ENCODE measurements around the gene ZC3H13. TPM values are rescaled to one million over a fixed set of nuclear protein-coding genes. Genes with fewer than 3 reads are reported as not detected.

Gene ZC3H13
- total and polyA plus RNA-seq, 4 donors, result 14.1 to 57.0 (median 35.9) TPM

DNA sequence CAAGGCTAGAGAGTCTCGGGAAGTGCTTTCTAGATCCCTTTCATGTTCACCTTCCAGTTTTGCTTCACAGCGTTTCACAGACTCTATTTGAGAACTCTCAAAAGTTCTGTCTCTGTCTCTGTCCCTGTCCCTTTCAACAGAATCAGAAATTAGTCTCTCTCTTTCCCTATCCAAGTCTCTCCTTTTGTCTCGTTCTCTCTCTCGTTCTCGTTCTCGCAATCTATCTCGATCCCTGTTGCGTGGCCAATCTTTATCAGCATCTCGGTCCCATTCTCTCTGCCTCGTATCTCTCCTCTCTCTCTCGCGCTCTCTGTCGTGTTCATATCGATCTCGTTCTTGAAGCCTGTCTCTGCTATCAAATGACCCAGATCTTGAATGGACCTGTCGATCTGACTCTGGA is 85.0 kb downstream of the ZC3H13 start:
- no peak overlapping the region for H3K27ac ChIP-seq (ENCODE audit: low read depth in 1 of 2, low read length in 2 of 2)
- H3K4me3 ChIP-seq (ENCODE audit: low read length in 2 of 2), result no peak overlapping the region
- peaks cover 7 to 10% of the 10 kb centered on the region in 2 donors for H3K36me3 ChIP-seq (ENCODE audit: control insufficient read depth in 1 of 2, insufficient read depth in 2 of 2, low read length in 1 of 2)
- DNase-seq, result no peak
- no peak for ATAC-seq (ENCODE audit: low FRiP score)
- no peaks in the 10 kb centered on the region for H3K27me3 ChIP-seq (ENCODE audit: control insufficient read depth in 1 of 2, insufficient read depth in 2 of 2, low read length in 1 of 2)
- no peaks in the 10 kb centered on the region for H3K4me1 ChIP-seq (ENCODE audit: control insufficient read depth in 1 of 2, insufficient read depth in 2 of 2, low read length in 2 of 2)
- 96% methylated on average over 16 of the region's 16 CpGs for WGBS, 2 donors
- H3K9me3 ChIP-seq (ENCODE audit: control insufficient read depth, low read length), result no peaks in the 10 kb centered on the region
- intact Hi-C loops (cut with DNase I), result no loop called here

DNA sequence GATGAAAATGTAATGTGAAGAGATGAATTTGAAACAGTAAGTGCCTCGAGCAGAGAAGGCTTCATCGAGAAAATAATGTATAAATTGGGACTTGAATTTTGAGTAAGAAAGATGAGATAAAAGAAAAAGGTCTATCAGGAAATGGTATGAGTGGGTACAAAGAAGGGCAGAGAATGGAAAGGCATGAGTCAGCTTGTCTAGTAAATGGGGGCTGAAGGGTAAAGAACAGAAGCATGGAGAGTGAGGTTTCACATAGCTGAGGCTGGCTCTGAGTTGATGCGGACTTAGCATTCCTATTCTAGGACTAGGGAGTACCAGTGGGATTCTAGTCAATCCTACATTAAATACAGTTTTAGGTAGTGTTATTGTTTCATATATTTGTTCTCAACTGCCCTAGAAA is 85.8 kb downstream of the ZC3H13 start:
- DNase-seq (no peak), ATAC-seq (ENCODE audit: low FRiP score) (no peak)
- Histone ChIP-seq H3K27me3 (ENCODE audit: control insufficient read depth in 1 of 2, insufficient read depth in 2 of 2, low read length in 1 of 2) (no peaks in the 10 kb centered on the region), H3K27ac (ENCODE audit: low read depth in 1 of 2, low read length in 2 of 2) (no peak overlapping the region), H3K36me3 (ENCODE audit: control insufficient read depth in 1 of 2, insufficient read depth in 2 of 2, low read length in 1 of 2) (peaks cover 7 to 10% of the 10 kb centered on the region in 2 donors), H3K9me3 (ENCODE audit: control insufficient read depth, low read length) (no peaks in the 10 kb centered on the region), H3K4me1 (ENCODE audit: control insufficient read depth in 1 of 2, insufficient read depth in 2 of 2, low read length in 2 of 2) (no peaks in the 10 kb centered on the region), H3K4me3 (ENCODE audit: low read length in 2 of 2) (no peak overlapping the region)
- intact Hi-C loops (cut with DNase I), result no loop called here
- WGBS, 2 donors, result 89 to 91% methylated on average over 3 of the region's 3 CpGs

DNA sequence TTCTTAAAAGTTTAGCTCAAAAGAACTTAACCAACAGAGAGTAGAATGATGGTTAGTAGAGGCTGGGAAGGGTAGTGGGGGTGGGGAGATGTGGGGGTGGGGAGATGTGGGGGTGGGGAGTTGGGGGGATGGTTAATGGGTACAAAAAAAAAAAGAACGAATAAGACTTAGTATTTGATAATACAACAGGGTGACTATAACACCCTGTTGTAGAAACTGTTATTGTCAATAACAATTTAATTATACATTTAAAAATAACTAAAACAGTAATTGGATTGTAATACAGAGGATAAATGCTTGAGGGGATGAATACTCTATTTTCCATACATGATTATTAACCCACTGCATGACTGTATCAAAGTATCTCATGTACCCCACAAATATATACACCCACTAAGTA is 91.1 kb downstream of the ZC3H13 start:
- no peak for DNase-seq
- no peaks in the 10 kb centered on the region for H3K4me1 ChIP-seq (ENCODE audit: control insufficient read depth in 1 of 2, insufficient read depth in 2 of 2, low read length in 2 of 2)
- ATAC-seq (ENCODE audit: low FRiP score), result no peak
- intact Hi-C loops (cut with DNase I), result no loop called here
- H3K4me3 ChIP-seq (ENCODE audit: low read length in 2 of 2), result no peak overlapping the region
- peaks cover 0 to 2% of the 10 kb centered on the region in 2 donors for H3K36me3 ChIP-seq (ENCODE audit: control insufficient read depth in 1 of 2, insufficient read depth in 2 of 2, low read length in 1 of 2)
- no peaks in the 10 kb centered on the region for H3K27me3 ChIP-seq (ENCODE audit: control insufficient read depth in 1 of 2, insufficient read depth in 2 of 2, low read length in 1 of 2)
- H3K27ac ChIP-seq (ENCODE audit: low read depth in 1 of 2, low read length in 2 of 2), result no peak overlapping the region
- WGBS, 2 donors, result 84 to 96% methylated on average over 1 of the region's 1 CpG
- no peaks in the 10 kb centered on the region for H3K9me3 ChIP-seq (ENCODE audit: control insufficient read depth, low read length)

DNA sequence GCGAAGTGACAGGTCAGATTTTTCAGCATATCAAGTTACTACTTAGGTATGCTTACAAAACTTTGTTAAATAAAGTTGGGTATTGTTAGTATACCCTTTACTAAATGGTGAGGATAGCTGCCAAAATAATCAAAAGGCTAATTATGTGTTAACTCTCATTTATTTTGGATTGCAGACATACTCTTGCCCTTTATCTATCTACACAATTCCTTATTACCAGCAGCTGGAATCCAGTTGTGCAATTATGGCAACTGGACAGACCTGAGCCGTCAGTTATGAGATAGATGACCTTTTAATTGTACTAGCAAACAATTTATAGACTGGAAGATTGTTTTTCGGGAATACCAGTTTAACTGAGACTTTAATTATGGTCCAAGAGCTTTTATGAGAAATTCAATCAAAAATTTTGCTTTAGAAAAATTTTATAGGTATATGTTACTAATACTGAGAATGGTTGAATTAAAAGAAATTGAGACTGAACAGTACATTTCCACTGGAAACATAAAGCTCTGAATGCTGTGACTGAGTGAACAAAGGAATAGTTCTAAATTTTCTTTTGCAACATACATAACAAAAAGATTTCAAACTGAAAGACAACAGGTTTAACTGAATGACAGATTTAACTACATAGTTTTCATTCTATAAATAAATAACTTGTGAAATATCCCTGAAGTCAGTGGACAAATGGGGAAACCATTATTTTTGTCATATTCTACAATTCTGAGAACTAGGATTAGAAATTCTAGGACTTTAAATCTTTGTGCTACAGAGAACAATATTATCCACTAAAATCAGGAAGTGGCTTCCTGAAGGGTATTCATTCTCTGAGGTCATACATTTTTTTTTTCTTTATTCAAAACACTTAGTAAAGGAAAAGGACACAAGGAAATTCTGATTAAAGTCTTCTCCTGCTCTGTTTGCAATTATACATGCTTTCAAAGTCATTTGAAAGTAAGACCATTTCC is 97.4 kb downstream of the ZC3H13 start:
- no peaks in the 10 kb centered on the region for H3K9me3 ChIP-seq (ENCODE audit: control insufficient read depth, low read length)
- ATAC-seq (ENCODE audit: low FRiP score) (no peak), DNase-seq (no peak)
- 92 to 94% methylated on average over 3 of the region's 3 CpGs for WGBS, 2 donors
- H3K27me3 ChIP-seq (ENCODE audit: control insufficient read depth in 1 of 2, insufficient read depth in 2 of 2, low read length in 1 of 2), result no peaks in the 10 kb centered on the region
- intact Hi-C loops (cut with DNase I), result no loop called here
- no peak overlapping the region for H3K4me3 ChIP-seq (ENCODE audit: low read length in 2 of 2)
- no peak overlapping the region for H3K27ac ChIP-seq (ENCODE audit: low read depth in 1 of 2, low read length in 2 of 2)
- peaks cover 0 to 2% of the 10 kb centered on the region in 2 donors for H3K36me3 ChIP-seq (ENCODE audit: control insufficient read depth in 1 of 2, insufficient read depth in 2 of 2, low read length in 1 of 2)
- peaks cover 0 to 2% of the 10 kb centered on the region in 2 donors for H3K4me1 ChIP-seq (ENCODE audit: control insufficient read depth in 1 of 2, insufficient read depth in 2 of 2, low read length in 2 of 2)

DNA sequence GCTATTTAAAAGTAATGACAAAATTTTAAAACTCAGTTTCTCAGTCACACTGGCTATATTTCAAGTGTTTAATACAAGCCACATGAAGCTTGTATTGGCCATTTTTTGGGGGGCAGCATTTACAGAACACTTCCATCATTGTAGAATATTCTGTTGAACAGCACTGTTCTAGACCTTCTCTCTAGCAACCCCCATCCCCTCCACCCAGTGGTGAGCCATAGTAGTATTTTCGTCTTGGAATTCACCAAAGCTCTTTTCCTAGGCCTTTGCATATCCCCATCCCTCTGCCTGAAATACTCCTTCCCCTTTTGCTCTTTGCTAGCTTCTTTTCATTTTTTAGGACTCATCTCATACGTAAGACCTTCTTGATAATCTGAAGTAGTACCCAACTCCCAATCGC is 99.5 kb downstream of the ZC3H13 start:
- ATAC-seq (ENCODE audit: low FRiP score) (no peak), DNase-seq (no peak)
- WGBS, 2 donors, result 92% methylated on average over 3 of the region's 3 CpGs
- peaks cover 0 to 2% of the 10 kb centered on the region in 2 donors for H3K4me1 ChIP-seq (ENCODE audit: control insufficient read depth in 1 of 2, insufficient read depth in 2 of 2, low read length in 2 of 2)
- intact Hi-C loops (cut with DNase I), result no loop called here
- H3K36me3 ChIP-seq (ENCODE audit: control insufficient read depth in 1 of 2, insufficient read depth in 2 of 2, low read length in 1 of 2), result no peaks in the 10 kb centered on the region
- H3K27me3 ChIP-seq (ENCODE audit: control insufficient read depth in 1 of 2, insufficient read depth in 2 of 2, low read length in 1 of 2), result no peaks in the 10 kb centered on the region
- H3K27ac ChIP-seq (ENCODE audit: low read depth in 1 of 2, low read length in 2 of 2), result no peak overlapping the region
- H3K4me3 ChIP-seq (ENCODE audit: low read length in 2 of 2), result no peak overlapping the region
- no peaks in the 10 kb centered on the region for H3K9me3 ChIP-seq (ENCODE audit: control insufficient read depth, low read length)

DNA sequence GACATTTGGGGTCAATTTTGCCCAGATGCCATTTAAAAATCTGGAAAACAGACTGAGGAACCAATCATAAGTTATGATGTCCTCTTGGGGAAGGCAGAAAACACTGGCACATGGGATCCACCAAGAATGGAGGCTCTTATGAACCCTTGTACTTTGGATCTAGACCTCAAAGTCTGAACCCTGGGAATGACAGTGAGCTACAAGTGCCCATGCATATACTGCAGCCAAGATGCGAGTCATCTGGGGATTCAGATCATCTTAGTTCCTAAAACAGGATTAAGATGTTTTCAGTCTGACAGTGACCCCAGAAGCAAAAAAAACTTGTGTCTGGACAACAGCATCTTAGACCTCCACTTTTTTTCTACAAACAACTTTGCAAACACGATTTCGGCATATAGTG is 100.8 kb downstream of the ZC3H13 start:
- 47 to 55% methylated on average over 3 of the region's 3 CpGs for WGBS, 2 donors
- ATAC-seq (ENCODE audit: low FRiP score), result no peak
- intact Hi-C loops (cut with DNase I), result no loop called here
- no peak for DNase-seq
- Histone ChIP-seq H3K4me3 (ENCODE audit: low read length in 2 of 2) (no peak overlapping the region), H3K27ac (ENCODE audit: low read depth in 1 of 2, low read length in 2 of 2) (no peak overlapping the region), H3K36me3 (ENCODE audit: control insufficient read depth in 1 of 2, insufficient read depth in 2 of 2, low read length in 1 of 2) (no peaks in the 10 kb centered on the region), H3K9me3 (ENCODE audit: control insufficient read depth, low read length) (no peaks in the 10 kb centered on the region), H3K27me3 (ENCODE audit: control insufficient read depth in 1 of 2, insufficient read depth in 2 of 2, low read length in 1 of 2) (no peaks in the 10 kb centered on the region), H3K4me1 (ENCODE audit: control insufficient read depth in 1 of 2, insufficient read depth in 2 of 2, low read length in 2 of 2) (peaks cover 0 to 2% of the 10 kb centered on the region in 2 donors)

- Histone ChIP-seq H3K36me3 (ENCODE audit: control insufficient read depth in 1 of 2, insufficient read depth in 2 of 2, low read length in 1 of 2) (no peaks in the 10 kb centered on the region), H3K4me3 (ENCODE audit: low read length in 2 of 2) (no peak overlapping the region), H3K27me3 (ENCODE audit: control insufficient read depth in 1 of 2, insufficient read depth in 2 of 2, low read length in 1 of 2) (no peaks in the 10 kb centered on the region), H3K27ac (ENCODE audit: low read depth in 1 of 2, low read length in 2 of 2) (no peak overlapping the region), H3K4me1 (ENCODE audit: control insufficient read depth in 1 of 2, insufficient read depth in 2 of 2, low read length in 2 of 2) (peaks cover 0 to 2% of the 10 kb centered on the region in 2 donors), H3K9me3 (ENCODE audit: control insufficient read depth, low read length) (no peaks in the 10 kb centered on the region)
- ATAC-seq (ENCODE audit: low FRiP score) (no peak), DNase-seq (no peak)
- intact Hi-C loops (cut with DNase I), result no loop called here
Observed at GRCh38 chr13:45951166-45951565, 101.4 kb downstream of the ZC3H13 start.

DNA sequence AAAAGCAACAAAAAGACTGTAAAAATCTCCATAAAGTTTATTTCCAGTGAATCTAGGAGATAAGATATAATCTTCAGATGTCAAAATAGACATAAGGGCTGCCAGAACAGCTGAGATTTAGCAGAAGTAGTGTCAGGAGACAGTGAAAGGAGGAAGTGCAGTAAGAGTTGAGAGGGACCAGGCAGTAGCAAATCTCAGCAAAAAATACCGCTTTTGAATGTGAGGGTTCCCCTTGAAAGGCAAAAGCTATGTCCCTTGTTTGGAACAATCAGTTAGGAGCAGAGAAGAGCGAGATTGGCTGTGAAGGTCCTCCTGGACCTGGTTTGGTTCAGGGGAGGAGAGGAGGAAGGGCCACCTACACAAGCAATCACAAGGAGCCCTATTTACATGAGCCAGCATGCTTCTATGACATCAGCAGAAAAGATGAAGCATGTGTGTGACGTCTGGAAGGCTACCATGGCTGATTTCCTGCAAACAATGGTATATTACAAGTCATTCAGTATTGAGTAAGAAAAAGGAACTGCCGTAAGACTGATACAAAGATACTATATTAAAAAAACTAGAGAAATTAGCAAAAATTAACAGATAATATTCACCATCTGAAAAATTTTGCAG is 102.1 kb downstream of the ZC3H13 start:
- no peak for DNase-seq
- Histone ChIP-seq H3K9me3 (ENCODE audit: control insufficient read depth, low read length) (no peaks in the 10 kb centered on the region), H3K27me3 (ENCODE audit: control insufficient read depth in 1 of 2, insufficient read depth in 2 of 2, low read length in 1 of 2) (no peaks in the 10 kb centered on the region), H3K36me3 (ENCODE audit: control insufficient read depth in 1 of 2, insufficient read depth in 2 of 2, low read length in 1 of 2) (no peaks in the 10 kb centered on the region), H3K27ac (ENCODE audit: low read depth in 1 of 2, low read length in 2 of 2) (no peak overlapping the region), H3K4me3 (ENCODE audit: low read length in 2 of 2) (no peak overlapping the region), H3K4me1 (ENCODE audit: control insufficient read depth in 1 of 2, insufficient read depth in 2 of 2, low read length in 2 of 2) (peaks cover 0 to 2% of the 10 kb centered on the region in 2 donors)
- ATAC-seq (ENCODE audit: low FRiP score), result no peak
- WGBS, 2 donors, result 83% methylated on average over 4 of the region's 4 CpGs
- intact Hi-C loops (cut with DNase I), result no loop called here

GRCh38 chr13:45949161-45949560 is 103.4 kb downstream of the ZC3H13 start:
- intact Hi-C loops (cut with DNase I), result no loop called here
- no peaks in the 10 kb centered on the region for H3K36me3 ChIP-seq (ENCODE audit: control insufficient read depth in 1 of 2, insufficient read depth in 2 of 2, low read length in 1 of 2)
- ATAC-seq (ENCODE audit: low FRiP score) (no peak), DNase-seq (no peak)
- H3K4me3 ChIP-seq (ENCODE audit: low read length in 2 of 2), result no peak overlapping the region
- H3K27me3 ChIP-seq (ENCODE audit: control insufficient read depth in 1 of 2, insufficient read depth in 2 of 2, low read length in 1 of 2), result no peaks in the 10 kb centered on the region
- peaks cover 0 to 2% of the 10 kb centered on the region in 2 donors for H3K4me1 ChIP-seq (ENCODE audit: control insufficient read depth in 1 of 2, insufficient read depth in 2 of 2, low read length in 2 of 2)
- WGBS, 2 donors, result 12 to 32% methylated on average over 1 of the region's 1 CpG
- no peak overlapping the region for H3K27ac ChIP-seq (ENCODE audit: low read depth in 1 of 2, low read length in 2 of 2)
- H3K9me3 ChIP-seq (ENCODE audit: control insufficient read depth, low read length), result no peaks in the 10 kb centered on the region

Measured in aorta (tissue), 5 donors.